MM.1S (cell line): Measurements from ENCODE around the gene TCAIM.

Experiments used
- DNase-seq: peaks from one replicate; pipeline ENCODE4 v3.0.0-alpha.2; 2015
- H2AFZ ChIP-seq: fragments of 300-600 bp; sonication (generic); 2 replicates; pipeline ENCODE4 v1.6.0; 2016; ENCODE audit warnings: antibody characterized with exemption, low read length
- H3F3A ChIP-seq: fragments of 300-600 bp; sonication (generic); 2 replicates; pipeline ENCODE4 v1.6.1; 2016; ENCODE audit warnings: mild to moderate bottlenecking, antibody characterized with exemption, low read length, moderate library complexity, mixed read lengths; ENCODE audit not compliant: insufficient read depth
- H3K27ac ChIP-seq: fragments of 300-600 bp; sonication (generic); 2 replicates; pipeline ENCODE4 v1.5.1; 2016; ENCODE audit warnings: mild to moderate bottlenecking, low read length
- H3K27me3 ChIP-seq: fragments of 300-600 bp; sonication (generic); replicated peaks from 2 replicates; pipeline ENCODE4 v1.6.0; 2016; ENCODE audit warnings: low read length; ENCODE audit not compliant: insufficient read depth
- H3K36me3 ChIP-seq: fragments of 300-600 bp; sonication (generic); replicated peaks from 2 replicates; pipeline ENCODE4 v1.6.1; 2016; ENCODE audit warnings: mild to moderate bottlenecking, low read length, mixed read lengths; ENCODE audit not compliant: insufficient read depth
- H3K4me1 ChIP-seq: fragments of 300-600 bp; sonication (generic); 2 replicates; pipeline ENCODE4 v1.6.1; 2016; ENCODE audit warnings: low read length, mixed read lengths
- H3K4me2 ChIP-seq: fragments of 300-600 bp; sonication (generic); 2 replicates; pipeline ENCODE4 v1.6.0; 2016; ENCODE audit warnings: low read depth, low read length
- H3K4me3 ChIP-seq: fragments of 300-600 bp; sonication (generic); 2 replicates; pipeline ENCODE4 v1.5.1; 2016; ENCODE audit warnings: low read length, mixed read lengths
- H3K79me2 ChIP-seq: fragments of 300-600 bp; sonication (generic); 2 replicates; pipeline ENCODE4 v1.6.1; 2016; ENCODE audit warnings: mixed run types, low read length, mixed read lengths
- H3K9ac ChIP-seq: fragments of 300-600 bp; sonication (generic); 2 replicates; pipeline ENCODE4 v1.6.1; 2016; ENCODE audit warnings: low read length, mixed read lengths
- H3K9me2 ChIP-seq: fragments of 300-600 bp; sonication (generic); replicated peaks from 2 replicates; pipeline ENCODE4 v1.6.1; 2016; ENCODE audit warnings: mild to moderate bottlenecking, low read length, mixed read lengths; ENCODE audit not compliant: insufficient read depth
- H3K9me3 ChIP-seq: fragments of 300-600 bp; sonication (generic); replicated peaks from 2 replicates; pipeline ENCODE4 v1.6.1; 2016; ENCODE audit warnings: mild to moderate bottlenecking, low read length, mixed read lengths; ENCODE audit not compliant: insufficient read depth
- H4K20me1 ChIP-seq: fragments of 300-600 bp; sonication (generic); 2 replicates; pipeline ENCODE4 v1.6.1; 2016; ENCODE audit warnings: mild to moderate bottlenecking, low read length, moderate library complexity, mixed read lengths; ENCODE audit not compliant: insufficient read depth
- EZH2 ChIP-seq: fragments of 300-600 bp; sonication (generic); optimal IDR thresholded peaks from 2 replicates; pipeline ENCODE3; 2017; ENCODE audit warnings: low read depth, mild to moderate bottlenecking, antibody characterized with exemption, low read length, mixed read lengths
- EZH2phosphoT487 ChIP-seq: fragments of 300-600 bp; sonication (generic); IDR thresholded peaks from 2 replicates; pipeline ENCODE4 v1.6.1; 2018; ENCODE audit warnings: antibody characterized with exemption, low read length
- TF ChIP-seq, protein P1 (sequence below): fragments of 300-600 bp; sonication (generic); IDR thresholded peaks from 2 replicates; pipeline ENCODE4 v1.5.1; 2016; ENCODE audit warnings: antibody characterized with exemption, low read length, mixed read lengths

Gene TCAIM

DNA sequence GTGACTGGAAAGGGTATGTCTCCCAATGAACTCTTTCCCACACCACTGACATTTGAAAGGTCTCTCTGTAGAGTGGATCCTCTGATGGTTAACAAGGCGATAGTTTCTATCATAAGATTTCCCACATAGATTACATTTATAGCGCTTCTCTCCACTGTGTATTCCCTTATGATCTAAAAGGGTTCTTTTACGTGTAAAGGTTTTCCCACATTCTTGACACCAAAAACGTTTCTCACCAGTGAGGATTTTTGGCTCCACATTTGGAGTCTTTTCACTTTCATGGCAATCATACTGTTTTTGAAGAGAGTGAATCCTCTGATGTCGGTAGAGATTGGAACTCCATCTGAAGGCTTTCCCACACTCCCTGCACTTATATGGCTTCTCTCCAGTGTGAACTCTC lies 108.4 kb downstream of the TCAIM start:
- Histone ChIP-seq H3K4me3 (no peak overlapping the region), H2AFZ (no peak overlapping the region), H3K4me2 (no peak overlapping the region), H3K4me1 (peaks cover 8% of the 10 kb centered on the region; the same call in 1 of the 2 replicates), H3K9me2 (no peaks in the 10 kb centered on the region), H3K27ac (no peak overlapping the region), H3K79me2 (no peaks in the 10 kb centered on the region), H3K9me3 (no peaks in the 10 kb centered on the region), H3F3A (no peaks in the 10 kb centered on the region), H3K36me3 (peaks cover 13% of the 10 kb centered on the region), H3K27me3 (no peaks in the 10 kb centered on the region), H4K20me1 (no peaks in the 10 kb centered on the region), H3K9ac (no peak overlapping the region)
- no peak for TF ChIP-seq EZH2
- TF ChIP-seq, protein P1, sequence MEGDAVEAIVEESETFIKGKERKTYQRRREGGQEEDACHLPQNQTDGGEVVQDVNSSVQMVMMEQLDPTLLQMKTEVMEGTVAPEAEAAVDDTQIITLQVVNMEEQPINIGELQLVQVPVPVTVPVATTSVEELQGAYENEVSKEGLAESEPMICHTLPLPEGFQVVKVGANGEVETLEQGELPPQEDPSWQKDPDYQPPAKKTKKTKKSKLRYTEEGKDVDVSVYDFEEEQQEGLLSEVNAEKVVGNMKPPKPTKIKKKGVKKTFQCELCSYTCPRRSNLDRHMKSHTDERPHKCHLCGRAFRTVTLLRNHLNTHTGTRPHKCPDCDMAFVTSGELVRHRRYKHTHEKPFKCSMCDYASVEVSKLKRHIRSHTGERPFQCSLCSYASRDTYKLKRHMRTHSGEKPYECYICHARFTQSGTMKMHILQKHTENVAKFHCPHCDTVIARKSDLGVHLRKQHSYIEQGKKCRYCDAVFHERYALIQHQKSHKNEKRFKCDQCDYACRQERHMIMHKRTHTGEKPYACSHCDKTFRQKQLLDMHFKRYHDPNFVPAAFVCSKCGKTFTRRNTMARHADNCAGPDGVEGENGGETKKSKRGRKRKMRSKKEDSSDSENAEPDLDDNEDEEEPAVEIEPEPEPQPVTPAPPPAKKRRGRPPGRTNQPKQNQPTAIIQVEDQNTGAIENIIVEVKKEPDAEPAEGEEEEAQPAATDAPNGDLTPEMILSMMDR = no peak
- TF ChIP-seq EZH2phosphoT487 = no peak
- DNase-seq = no peak

- Histone ChIP-seq H2AFZ (no peak overlapping the region), H3K4me2 (no peak overlapping the region), H3K27ac (no peak overlapping the region), H3K9ac (no peak overlapping the region), H3K4me1 (no peaks in the 10 kb centered on the region), H3K9me3 (no peaks in the 10 kb centered on the region), H3K27me3 (no peaks in the 10 kb centered on the region), H3K9me2 (no peaks in the 10 kb centered on the region), H3K4me3 (no peak overlapping the region), H3F3A (no peaks in the 10 kb centered on the region), H3K36me3 (peaks cover 13% of the 10 kb centered on the region), H4K20me1 (no peaks in the 10 kb centered on the region), H3K79me2 (no peaks in the 10 kb centered on the region)
- no peak for DNase-seq
- TF ChIP-seq EZH2phosphoT487 = no peak
- TF ChIP-seq EZH2 = no peak
- TF ChIP-seq, protein P1 = no peak
These were observed 112.9 kb downstream of the TCAIM start for GRCh38 chr3:44451441-44451840.

GRCh38 chr3:44454258-44454657 lies 115.7 kb downstream of the TCAIM start:
- H4K20me1 ChIP-seq = no peaks in the 10 kb centered on the region
- no peaks in the 10 kb centered on the region for H3K79me2 ChIP-seq
- H2AFZ ChIP-seq = no peak overlapping the region
- DNase-seq = no peak
- H3K4me1 ChIP-seq = no peaks in the 10 kb centered on the region
- no peak overlapping the region for H3K27ac ChIP-seq
- no peak overlapping the region for H3K4me2 ChIP-seq
- no peaks in the 10 kb centered on the region for H3K9me3 ChIP-seq
- H3K36me3 ChIP-seq = no peaks in the 10 kb centered on the region; the same call in 1 of the 2 replicates
- no peak overlapping the region for H3K9ac ChIP-seq
- TF ChIP-seq, protein P1 = no peak
- TF ChIP-seq EZH2 (no peak), EZH2phosphoT487 (no peak)
- H3K27me3 ChIP-seq = no peaks in the 10 kb centered on the region
- no peaks in the 10 kb centered on the region for H3K9me2 ChIP-seq
- no peak overlapping the region for H3K4me3 ChIP-seq
- no peaks in the 10 kb centered on the region for H3F3A ChIP-seq
